Right cardiac atrium (tissue), 5 donors: Measurements from ENCODE around the gene ZFAND5. TPM values are rescaled to one million over a fixed set of nuclear protein-coding genes. Genes with fewer than 3 reads are reported as not detected.

ENCODE experiments used
- ATAC-seq, 2 donors: fragments of 200-7000 bp; cut with Tn5 transposase; one replicate each; pipeline versions ENCODE4 v1.8.0 to v1.9.1; 2020; ENCODE audit warnings: moderate library complexity in 2 of 2, mild to moderate bottlenecking in 1 of 2
- DNase-seq, 3 donors: peaks; one replicate each; pipeline ENCODE4 v3.0.0-alpha.2; 2020
- H3K27ac ChIP-seq: one replicate; pipeline ENCODE4 v1.5.1; 2013; ENCODE audit warnings: mild to moderate bottlenecking, low read length, control low read depth, moderate library complexity
- H3K27me3 ChIP-seq: one replicate; pipeline ENCODE4 v1.6.1; 2013; ENCODE audit not compliant: control insufficient read depth, insufficient read depth
- H3K4me1 ChIP-seq: one replicate; pipeline ENCODE4 v1.6.1; 2013; ENCODE audit warnings: low read length; ENCODE audit not compliant: control insufficient read depth, insufficient read depth
- H3K4me3 ChIP-seq: one replicate; pipeline ENCODE4 v1.5.1; 2013; ENCODE audit warnings: low read length, control low read depth
- H3K9me3 ChIP-seq: one replicate; pipeline ENCODE4 v1.6.1; 2013; ENCODE audit warnings: low read length; ENCODE audit not compliant: control insufficient read depth
- WGBS: extraction: QIAGEN DNeasy Blood & Tissue Kit; methylation state at CpG from one replicate; pipeline ENCODE4 v1.1.7; 2013; 5-methylcytosine and 5-hydroxymethylcytosine counted together
- intact Hi-C, 4 donors: fragments of 100-400 bp; cut with DNase I; formaldehyde crosslinking; loops; one replicate each; pipeline versions ENCODE4 v1.11.0 to v1.14.0; 2022 to 2023
- polyA plus RNA-seq: library from polyadenylated mRNA; stranded (reverse); fragments of 200-250 nt; gene quantifications from one replicate; pipeline ENCODE4 v1.2.3, GENCODE V29; 2013
- total RNA-seq, 4 donors: library from RNA; stranded (reverse); fragmentation: NEBNext Ultra II Directional; extraction: Animal tissue kit (Norgen Biotek cat#: 25700); gene quantifications; one replicate each; pipeline ENCODE4 v1.2.1, GENCODE V29; 2021
- donor health status: healthy with polysubstance abuse.
- donor health status: DM: no; HTN: yes; CAD: no.
- donor health status: DM: no; HTN: no; CAD: no.
- donor health status: DM: no; HTN: yes; CAD: no; lungs with severe emphysema.
- donor health status: DM: yes; HTN: yes; CAD: no.

The ZFAND5 gene
- total and polyA plus RNA-seq, 5 donors, result 148 to 219 (median 179) TPM

DNA sequence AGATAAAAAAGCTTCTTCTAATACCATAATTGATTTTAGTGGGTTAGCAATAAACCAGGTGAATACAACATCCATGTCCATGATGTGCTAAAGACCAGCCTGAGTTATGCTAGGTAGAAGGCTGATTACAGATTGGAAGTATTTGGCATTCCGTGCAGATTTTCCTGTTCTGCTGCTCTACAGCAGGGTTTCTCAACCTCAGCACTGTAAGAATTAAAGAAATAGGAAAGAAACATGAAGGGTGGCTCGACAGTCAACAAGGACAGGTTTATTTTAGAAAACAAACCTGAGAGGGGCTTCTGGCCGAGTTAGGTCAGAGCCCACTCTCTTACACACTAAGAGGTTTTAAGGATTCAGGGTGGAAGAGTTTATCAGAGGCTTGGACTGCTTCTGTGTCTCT, 42.3 kb downstream of the ZFAND5 start:
- intact Hi-C loops, result no loop called here
- no peaks in the 10 kb centered on the region for H3K4me1 ChIP-seq
- 82% methylated on average over 3 of the region's 3 CpGs for WGBS
- H3K9me3 ChIP-seq, result no peaks in the 10 kb centered on the region
- no peak overlapping the region for H3K4me3 ChIP-seq
- no peaks in the 10 kb centered on the region for H3K27me3 ChIP-seq
- ATAC-seq, result no peak
- no peak for DNase-seq
- no peak overlapping the region for H3K27ac ChIP-seq

- no peaks in the 10 kb centered on the region for H3K9me3 ChIP-seq
- no peak for ATAC-seq
- 66% methylated on average over 2 of the region's 2 CpGs for WGBS
Measured at GRCh38 chr9:72322259-72322658, 42.7 kb downstream of the ZFAND5 start.

DNA sequence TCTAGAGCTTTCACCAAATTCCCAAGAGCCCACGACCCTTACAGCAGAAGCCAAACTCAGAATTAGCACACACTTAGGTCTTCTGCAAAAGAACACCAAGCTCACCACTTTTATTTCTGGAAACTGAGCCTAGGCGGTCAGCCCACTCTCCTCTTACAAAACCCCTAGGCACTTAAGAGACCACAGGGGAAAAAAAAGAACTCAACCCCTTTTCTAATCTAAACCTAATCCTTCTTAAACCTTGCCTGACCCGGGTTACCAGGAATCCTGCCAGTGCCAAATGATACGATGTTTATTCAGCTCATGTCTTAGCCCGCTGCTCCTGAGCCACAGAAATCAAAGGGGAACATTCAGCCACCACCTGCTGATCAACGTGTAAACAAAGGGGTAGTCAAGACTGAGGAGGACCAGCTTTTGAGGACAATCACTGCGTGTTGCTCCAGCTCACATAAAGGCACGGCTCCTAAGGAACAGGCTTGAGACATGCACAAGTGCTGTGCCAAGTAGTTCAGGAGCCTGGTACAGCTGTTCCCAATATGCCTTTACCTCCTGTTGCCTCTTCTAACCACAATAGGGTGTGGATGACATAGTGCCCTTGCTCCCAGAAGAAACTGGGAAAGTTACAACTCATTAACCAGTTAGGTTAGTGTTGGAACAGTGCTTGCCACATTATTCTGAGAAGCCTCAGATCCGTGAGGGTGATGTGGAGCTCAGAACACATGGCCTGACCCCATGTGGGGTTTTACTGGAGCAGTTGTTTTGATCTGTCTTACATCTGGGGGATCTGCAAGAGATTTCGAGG, 49.3 kb downstream of the ZFAND5 start:
- 26% methylated on average over 10 of the region's 10 CpGs for WGBS
- H3K27ac ChIP-seq, result peak overlapping the region; percentile 42
- peak overlapping the region; percentile 14 for H3K4me3 ChIP-seq
- peaks cover 4% of the 10 kb centered on the region for H3K4me1 ChIP-seq
- intact Hi-C loops, result no loop called here
- H3K27me3 ChIP-seq, result no peaks in the 10 kb centered on the region
- ATAC-seq (peak; percentile 63 to 80), DNase-seq (peak in 1 of 3 donors; percentile 48)
- no peaks in the 10 kb centered on the region for H3K9me3 ChIP-seq

More at GRCh38 chr9:72322259-72322658, 42.7 kb downstream of the ZFAND5 start:
- no peak for DNase-seq
- H3K27me3 ChIP-seq, result no peaks in the 10 kb centered on the region
- H3K27ac ChIP-seq, result no peak overlapping the region
- intact Hi-C loops, result no loop called here
- no peak overlapping the region for H3K4me3 ChIP-seq
- no peaks in the 10 kb centered on the region for H3K4me1 ChIP-seq

DNA sequence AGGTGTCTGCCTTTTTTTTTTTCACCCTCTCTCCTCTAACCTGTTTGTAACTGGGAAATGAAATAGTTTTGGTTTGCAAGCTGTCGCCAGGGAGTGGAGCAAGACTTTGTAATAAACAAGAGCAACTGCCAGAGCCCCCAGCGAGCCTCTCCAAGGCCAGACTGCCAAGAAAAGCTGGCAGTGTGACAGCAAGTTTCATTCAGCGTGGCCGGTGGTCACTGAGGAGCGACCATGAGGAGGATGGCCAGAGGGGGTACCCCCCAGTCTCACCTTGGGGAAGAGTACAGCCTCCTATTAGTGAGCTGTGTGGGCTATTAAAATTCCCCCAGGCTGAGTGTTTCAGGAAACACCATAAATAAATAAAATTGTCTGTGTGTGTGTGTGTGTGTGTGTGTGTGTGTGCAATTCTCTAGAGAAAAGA, 49.9 kb downstream of the ZFAND5 start:
- Histone ChIP-seq H3K27ac (peak overlapping the region; percentile 30), H3K4me1 (peaks cover 4% of the 10 kb centered on the region), H3K4me3 (peak overlapping the region; percentile 14), H3K27me3 (no peaks in the 10 kb centered on the region), H3K9me3 (no peaks in the 10 kb centered on the region)
- DNase-seq, result peak; percentile 64 to 88 (median 78)
- peak; percentile 69 to 83 for ATAC-seq
- intact Hi-C loops, result no loop called here
- WGBS, result 0% methylated on average over 5 of the region's 5 CpGs

GRCh38 chr9:72313507-72313906, 51.5 kb downstream of the ZFAND5 start:
- no peak overlapping the region for H3K27ac ChIP-seq
- no peaks in the 10 kb centered on the region for H3K9me3 ChIP-seq
- ATAC-seq (no peak), DNase-seq (no peak)
- H3K4me1 ChIP-seq, result peaks cover 4% of the 10 kb centered on the region
- no peak overlapping the region for H3K4me3 ChIP-seq
- WGBS, result 98% methylated on average over 3 of the region's 3 CpGs
- intact Hi-C loops, result no loop called here
- H3K27me3 ChIP-seq, result no peaks in the 10 kb centered on the region

DNA sequence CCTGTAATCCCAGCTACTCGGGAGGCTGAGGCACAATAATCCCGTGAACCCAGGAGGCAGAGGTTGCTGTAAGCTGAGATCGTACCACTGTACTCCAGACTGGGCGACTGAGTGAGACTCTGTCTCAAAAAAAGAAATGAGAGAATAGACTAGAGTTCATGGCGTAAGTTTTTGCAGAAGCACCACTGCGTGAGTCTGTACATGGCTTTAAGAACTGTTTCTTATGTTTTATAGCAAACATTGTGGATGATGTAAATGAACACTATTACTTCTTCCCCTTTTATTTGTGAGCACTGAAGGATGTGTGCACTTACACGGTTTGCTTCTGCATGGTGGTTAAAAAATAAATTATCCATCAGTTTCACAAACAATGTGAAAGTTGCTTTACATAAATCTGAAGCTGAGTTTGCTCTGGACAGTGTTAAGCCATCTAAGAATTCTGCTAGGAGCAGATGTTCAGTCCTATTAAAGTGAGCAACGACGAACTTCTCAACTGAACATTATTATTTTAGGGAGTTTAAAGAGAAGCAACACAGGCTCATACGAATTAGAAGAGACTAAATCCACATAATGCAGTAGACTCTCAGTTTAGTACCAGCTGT, 52.5 kb downstream of the ZFAND5 start:
- Histone ChIP-seq H3K27me3 (no peaks in the 10 kb centered on the region), H3K4me3 (no peak overlapping the region), H3K27ac (no peak overlapping the region), H3K4me1 (peaks cover 4% of the 10 kb centered on the region), H3K9me3 (no peaks in the 10 kb centered on the region)
- DNase-seq (no peak), ATAC-seq (no peak)
- intact Hi-C loops, result no loop called here
- WGBS, result 82% methylated on average over 10 of the region's 10 CpGs

DNA sequence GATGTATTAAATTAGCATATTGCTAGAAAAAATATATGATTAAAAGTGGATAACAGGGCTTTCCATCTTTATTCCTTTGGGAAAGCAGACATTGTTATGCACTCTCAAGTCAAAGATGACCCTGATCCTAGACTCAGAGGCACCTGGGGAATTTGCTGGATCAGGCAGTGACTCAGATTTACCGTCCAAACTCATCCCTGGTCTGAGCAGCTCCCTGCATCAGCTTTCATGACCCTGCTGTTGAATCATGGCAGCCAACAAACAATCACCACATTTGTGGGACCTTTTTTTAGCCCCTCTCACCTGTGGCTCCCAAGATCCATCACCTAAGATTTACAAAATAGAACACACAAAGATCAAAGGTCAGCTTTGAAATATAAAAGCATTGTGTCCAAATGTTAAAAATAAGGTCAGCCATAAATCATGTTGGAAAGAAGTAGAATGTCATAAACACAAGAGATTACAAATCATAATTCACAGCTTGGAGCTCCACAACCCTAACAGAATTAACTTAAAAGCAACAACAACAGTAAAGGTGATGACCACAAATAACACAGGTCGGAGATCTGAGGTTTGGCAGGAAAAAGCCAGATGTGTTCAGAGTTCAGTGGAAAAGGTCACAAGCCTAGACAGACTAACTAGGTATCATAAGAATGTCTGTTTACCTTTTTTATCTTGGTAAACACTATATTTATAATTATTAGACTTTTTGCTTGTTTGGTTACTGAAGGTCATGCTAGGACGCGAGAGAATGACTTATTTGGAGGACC, 55.5 kb downstream of the ZFAND5 start:
- Histone ChIP-seq H3K9me3 (no peaks in the 10 kb centered on the region), H3K4me1 (peaks cover 2% of the 10 kb centered on the region), H3K4me3 (no peak overlapping the region), H3K27ac (no peak overlapping the region), H3K27me3 (no peaks in the 10 kb centered on the region)
- ATAC-seq (no peak), DNase-seq (no peak)
- WGBS, result 90% methylated on average over 4 of the region's 4 CpGs
- intact Hi-C loops, result loop anchor here in 1 of 4 donors (10.0 kb wide), 2 partner anchors 45 to 155 kb away; no protein-coding TSS in a partner anchor

DNA sequence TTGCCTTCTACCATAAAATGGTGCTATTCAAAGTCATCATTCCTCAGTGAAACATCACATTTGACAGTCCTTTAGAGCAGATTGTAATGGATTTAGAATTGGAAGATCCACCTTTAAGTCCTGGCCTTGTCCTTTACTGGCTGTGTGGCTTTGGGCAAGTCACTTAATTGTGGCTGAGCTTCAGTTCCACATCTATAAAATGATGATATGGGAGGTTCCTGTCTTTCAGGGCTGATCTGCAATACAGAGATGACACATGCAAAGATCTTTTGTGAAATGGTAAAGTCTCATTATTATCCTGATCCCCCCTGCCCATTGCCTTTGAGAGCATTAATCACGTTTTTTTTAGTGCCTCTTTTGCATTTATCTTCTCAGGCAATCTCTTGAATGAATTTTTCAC, 58.2 kb downstream of the ZFAND5 start:
- no peak overlapping the region for H3K27ac ChIP-seq
- intact Hi-C loops, result loop anchor here in 1 of 4 donors (10.0 kb wide), 2 partner anchors 48 to 158 kb away; no protein-coding TSS in a partner anchor
- H3K4me3 ChIP-seq, result no peak overlapping the region
- WGBS, result 66% methylated on average over 1 of the region's 1 CpG
- H3K4me1 ChIP-seq, result peaks cover 5% of the 10 kb centered on the region
- ATAC-seq (no peak), DNase-seq (no peak)
- H3K9me3 ChIP-seq, result no peaks in the 10 kb centered on the region
- no peaks in the 10 kb centered on the region for H3K27me3 ChIP-seq

GRCh38 chr9:72305707-72306106, 59.3 kb downstream of the ZFAND5 start:
- 57% methylated on average over 3 of the region's 3 CpGs for WGBS
- Histone ChIP-seq H3K27me3 (no peaks in the 10 kb centered on the region), H3K27ac (no peak overlapping the region), H3K4me3 (peak overlapping the region; percentile 77), H3K9me3 (no peaks in the 10 kb centered on the region), H3K4me1 (peaks cover 5% of the 10 kb centered on the region)
- no peak for DNase-seq
- intact Hi-C loops, result loop anchor here in 1 of 4 donors (10.0 kb wide), 2 partner anchors 49 to 159 kb away; no protein-coding TSS in a partner anchor
- ATAC-seq, result no peak

- 6% methylated on average over 8 of the region's 8 CpGs for WGBS
- Histone ChIP-seq H3K9me3 (no peaks in the 10 kb centered on the region), H3K4me1 (peaks cover 5% of the 10 kb centered on the region), H3K4me3 (peak overlapping the region; percentile 77), H3K27me3 (no peaks in the 10 kb centered on the region), H3K27ac (peak overlapping the region; percentile 95)
- ATAC-seq, result peak; percentile 99 to 100
- intact Hi-C loops, result loop anchor here in 1 of 4 donors (10.0 kb wide), 2 partner anchors 50 to 160 kb away; no protein-coding TSS in a partner anchor
- peak; percentile 69 to 92 (median 71) for DNase-seq
Measured at GRCh38 chr9:72305102-72305546, 59.9 kb downstream of the ZFAND5 start.
